Endothelial cell of umbilical vein (primary cell): ENCODE results near the gene FBLN2. TPM values are rescaled to one million over a fixed set of nuclear protein-coding genes. Genes with fewer than 3 reads are reported as not detected.

Source experiments
- BruUV-seq: library from RNA; stranded (reverse); fragments of 400-500 nt; replicated peaks from 2 replicates; lab custom pipeline; 2021; lab: Mats Ljungman, UMichigan
- CTCF ChIA-PET: fragments of 300-600, 350-600 bp; sonication (Branson Sonifier 250); formaldehyde crosslinking; loops from one replicate; lab custom pipeline; 2021; ENCODE audit warnings: antibody characterized with exemption, inconsistent platforms; lab: Charles Lee
- POLR2A ChIA-PET: fragments of 300-600, 350-600 bp; sonication (Branson Sonifier 250); formaldehyde crosslinking; loops from one replicate; lab custom pipeline; 2021; ENCODE audit warnings: antibody characterized with exemption, inconsistent platforms; lab: Charles Lee
- DNase-seq: peaks from one replicate; pipeline ENCODE4 v3.0.0-alpha.2; 2011; ENCODE audit warnings: low read depth, low spot score
- FAIRE-seq: peaks from 2 replicates; lab custom pipeline; 2011; peaks lifted over from hg19 to GRCh38; lab: Jason Lieb, UNC
- H2AFZ ChIP-seq: 2 replicates; pipeline ENCODE4 v1.6.0; 2012; ENCODE audit warnings: low read depth, low read length, control low read depth, inconsistent platforms
- H3K27ac ChIP-seq: 2 replicates; pipeline ENCODE4 v1.5.1; 2011; ENCODE audit warnings: low read depth, mild to moderate bottlenecking, control low read depth, low read length, moderate library complexity; ENCODE audit not compliant: insufficient read depth
- H3K27me3 ChIP-seq, 2 experiments: 2 replicates each; pipeline versions ENCODE4 v1.6.0 to v1.6.1; 2011; ENCODE audit warnings: low read length in 2 of 2, mixed read lengths in 1 of 2; ENCODE audit not compliant: control insufficient read depth in 2 of 2, insufficient read depth in 2 of 2
- H3K36me3 ChIP-seq, 2 experiments: 2 replicates in 1 of 2; 3 replicates in 1 of 2; pipeline ENCODE4 v1.5.1; 2011; ENCODE audit warnings: low read length in 2 of 2, mild to moderate bottlenecking in 1 of 2, moderate library complexity in 1 of 2; ENCODE audit not compliant: control insufficient read depth in 2 of 2, insufficient read depth in 2 of 2; ENCODE audit errors: extremely low read depth in 1 of 2
- H3K4me1 ChIP-seq: 3 replicates; pipeline ENCODE4 v1.5.1; 2011; ENCODE audit warnings: mild to moderate bottlenecking, low read length; ENCODE audit not compliant: control insufficient read depth, insufficient read depth; ENCODE audit errors: extremely low read depth
- H3K4me2 ChIP-seq: 2 replicates; pipeline ENCODE4 v1.6.1; 2011; ENCODE audit warnings: low read length, control low read depth, mixed read lengths; ENCODE audit not compliant: insufficient read depth
- H3K4me3 ChIP-seq, 3 experiments: fragments of 200-600 bp in 1 of 3; sonication (generic), shearing (Covaris generic) in 1 of 3; replicated peaks in 1 of 3; 2 replicates each; pipeline ENCODE4 v1.5.1; 2011 to 2016; ENCODE audit warnings: control low read depth in 3 of 3, low read length in 3 of 3, mild to moderate bottlenecking in 2 of 3, inconsistent platforms in 1 of 3, low read depth in 1 of 3, moderate library complexity in 1 of 3; ENCODE audit not compliant: insufficient read depth in 1 of 3
- H3K79me2 ChIP-seq: 2 replicates; pipeline ENCODE4 v1.6.0; 2012; ENCODE audit warnings: low read length, inconsistent platforms; ENCODE audit not compliant: control insufficient read depth, insufficient read depth
- H3K9ac ChIP-seq: replicated peaks from 2 replicates; pipeline ENCODE3; 2011; ENCODE audit warnings: low read length, control low read depth; ENCODE audit not compliant: insufficient read depth; ENCODE audit errors: extremely low read depth
- H3K9me1 ChIP-seq: replicated peaks from 3 replicates; pipeline ENCODE4 v1.6.0; 2011; ENCODE audit warnings: mild to moderate bottlenecking, low read length; ENCODE audit not compliant: control insufficient read depth, insufficient read depth; ENCODE audit errors: extremely low read depth
- H3K9me3 ChIP-seq: replicated peaks from 2 replicates; pipeline ENCODE4 v1.5.1; 2012; ENCODE audit warnings: low read length, inconsistent platforms; ENCODE audit not compliant: control insufficient read depth, insufficient read depth
- H4K20me1 ChIP-seq: replicated peaks from 2 replicates; pipeline ENCODE3; 2011; ENCODE audit warnings: mild to moderate bottlenecking, low read length; ENCODE audit not compliant: control insufficient read depth, insufficient read depth; ENCODE audit errors: extremely low read depth
- CTCF ChIP-seq, 2 donors: IDR thresholded peaks; 1 replicate in 1 of 2; 2 replicates in 1 of 2; pipeline ENCODE4 v1.5.1; 2011; ENCODE audit warnings: low read length in 2 of 2, mild to moderate bottlenecking in 2 of 2, moderate library complexity in 2 of 2, control low read depth in 1 of 2, inconsistent platforms in 1 of 2, low read depth in 1 of 2; ENCODE audit not compliant: insufficient read depth in 1 of 2; ENCODE audit errors: extremely low read depth in 1 of 2
- EZH2 ChIP-seq: IDR thresholded peaks from 2 replicates; pipeline ENCODE4 v1.6.1; 2012; ENCODE audit warnings: borderline replicate concordance, low read depth, mild to moderate bottlenecking, moderate library complexity, low read length, inconsistent platforms; ENCODE audit not compliant: severe bottlenecking
- FOS ChIP-seq: IDR thresholded peaks from 2 replicates; pipeline ENCODE4 v1.6.1; 2011; ENCODE audit warnings: mild to moderate bottlenecking, low read length, moderate library complexity, borderline replicate concordance; ENCODE audit not compliant: insufficient read depth
- GATA2 ChIP-seq: IDR thresholded peaks from 2 replicates; pipeline ENCODE4 v1.7.0; 2011; ENCODE audit warnings: low read depth, mild to moderate bottlenecking, moderate library complexity, mixed read lengths, low read length; ENCODE audit not compliant: insufficient read length, insufficient read depth
- JUN ChIP-seq: IDR thresholded peaks from 2 replicates; pipeline ENCODE4 v1.6.1; 2011; ENCODE audit warnings: borderline replicate concordance, low read depth; ENCODE audit not compliant: insufficient read length, insufficient read depth
- MAX ChIP-seq: IDR thresholded peaks from 2 replicates; pipeline ENCODE4 v1.6.1; 2011; ENCODE audit not compliant: insufficient read depth, insufficient read length
- MYC ChIP-seq: IDR thresholded peaks from one replicate; pipeline ENCODE4 v1.6.1; 2011; ENCODE audit warnings: mild to moderate bottlenecking, low read depth, low read length
- POLR2A ChIP-seq: IDR thresholded peaks from 2 replicates; pipeline ENCODE4 v1.6.1; 2012; ENCODE audit warnings: low read depth, mild to moderate bottlenecking, control low read depth, low read length
- POLR2AphosphoS5 ChIP-seq: IDR thresholded peaks from 2 replicates; pipeline ENCODE4 v1.6.1; 2012; ENCODE audit warnings: low read depth, mild to moderate bottlenecking, control low read depth, low read length, moderate library complexity; ENCODE audit not compliant: insufficient read depth
- dilution Hi-C: fragments of 300-500 bp; cut with MboI; formaldehyde crosslinking; loops from one replicate; pipeline ENCODE4 v1.15.0; 2019; ENCODE audit warnings: low sequenced_read_pairs; ENCODE audit not compliant: extremely low pct_ligation_motif_present
- intact Hi-C: fragments of 100-400 bp; cut with micrococcal nuclease; formaldehyde crosslinking; loops from one replicate; pipeline ENCODE4 v1.10.0; 2022
- polyA plus RNA-seq, 4 experiments: library from polyadenylated mRNA; depleted of rRNA in 3 of 4; stranded (reverse) in 3 of 4; unstranded in 1 of 4; fragments of >200 nt; gene quantifications; 2 replicates each; pipeline versions ENCODE4 v1.2.1 to v1.2.3, GENCODE V29; 2011 to 2012; ENCODE audit warnings: missing spikeins in 1 of 4
- total RNA-seq: library from RNA; stranded (reverse); gene quantifications from 2 replicates; pipeline ENCODE4 v1.2.3, GENCODE V29; 2021

FBLN2 gene
- total and polyA plus RNA-seq, 2 donors (not counting 3 experiments of a cell fraction or from before 2014, with no cell fraction given), result 1.4 to 1.9 TPM

- H2AFZ ChIP-seq, result no peak overlapping the region
- ChIA-PET CTCF (no interaction called here), POLR2A (no interaction called here)
- H3K9me3 ChIP-seq, result no peaks in the 10 kb centered on the region
- no peaks in the 10 kb centered on the region for H3K36me3 ChIP-seq
- intact Hi-C loops, result no loop called here
- H3K79me2 ChIP-seq, result no peaks in the 10 kb centered on the region
- H4K20me1 ChIP-seq, result no peaks in the 10 kb centered on the region
- TF ChIP-seq MAX (no peak), GATA2 (no peak), JUN (no peak), CTCF (IDR thresholded peaks at IDR 0.05; ENCODE audit: extremely low read depth in 1 of 2, insufficient read depth in 1 of 2, low read depth in 1 of 2, low read length in 2 of 2) (no peak), EZH2 (no peak), POLR2A (no peak), POLR2AphosphoS5 (no peak), MYC (no peak), FOS (no peak)
- no peak for FAIRE-seq
- H3K27me3 ChIP-seq, result peaks cover 2 to 3% of the 10 kb centered on the region in 2 experiments
- H3K4me3 ChIP-seq, result no peak overlapping the region
- H3K4me1 ChIP-seq, result peaks cover 5% of the 10 kb centered on the region
- BruUV-seq, result no TSS peak
- DNase-seq, result no peak
- no peaks in the 10 kb centered on the region for H3K9me1 ChIP-seq
- H3K9ac ChIP-seq, result no peak overlapping the region
- dilution Hi-C loops, result no loop called here
- H3K4me2 ChIP-seq, result no peak overlapping the region
- no peak overlapping the region for H3K27ac ChIP-seq
Measured at GRCh38 chr3:13547591-13548371, 1.1 kb upstream of the FBLN2 start.
